Small intestine (tissue), 7 donors: ENCODE results near the gene KIAA0319L. TPM values are rescaled to one million over a fixed set of nuclear protein-coding genes. Genes with fewer than 3 reads are reported as not detected.

ENCODE experiments used
- DNase-seq, 2 donors: peaks; one replicate each; pipeline versions ENCODE4 v3.0.0 to v3.0.0-alpha.2; 2013
- FAIRE-seq: peaks from 2 replicates; lab custom pipeline; 2012; peaks lifted over from hg19 to GRCh38; lab: Jason Lieb, UNC
- H3K27ac ChIP-seq, 3 donors: one replicate each; pipeline ENCODE4 v1.5.1; 2013; ENCODE audit warnings: low read length in 2 of 3, mild to moderate bottlenecking in 2 of 3, control low read depth in 1 of 3, inconsistent platforms in 1 of 3, low read depth in 1 of 3, moderate library complexity in 1 of 3
- H3K27me3 ChIP-seq, 3 donors: one replicate each; pipeline ENCODE4 v1.6.1; 2013; ENCODE audit warnings: low read length in 3 of 3, inconsistent platforms in 1 of 3; ENCODE audit not compliant: control insufficient read depth in 3 of 3, insufficient read depth in 3 of 3
- H3K36me3 ChIP-seq, 3 donors: one replicate each; pipeline ENCODE4 v1.6.1; 2013; ENCODE audit warnings: low read length in 3 of 3, inconsistent platforms in 1 of 3, low read depth in 1 of 3, mild to moderate bottlenecking in 1 of 3, moderate library complexity in 1 of 3; ENCODE audit not compliant: control insufficient read depth in 3 of 3, insufficient read depth in 2 of 3
- H3K4me1 ChIP-seq, 3 donors: one replicate each; pipeline ENCODE4 v1.6.1; 2013; ENCODE audit warnings: low read length in 2 of 3, inconsistent platforms in 1 of 3, low read depth in 1 of 3, mild to moderate bottlenecking in 1 of 3, moderate library complexity in 1 of 3; ENCODE audit not compliant: control insufficient read depth in 3 of 3, insufficient read depth in 2 of 3
- H3K4me3 ChIP-seq, 3 donors: one replicate each; pipeline ENCODE4 v1.5.1; 2013; ENCODE audit warnings: low read length in 3 of 3, control low read depth in 1 of 3, inconsistent platforms in 1 of 3, low read depth in 1 of 3, mild to moderate bottlenecking in 1 of 3, moderate library complexity in 1 of 3
- H3K9me3 ChIP-seq, 2 donors: one replicate each; pipeline ENCODE4 v1.6.1; 2013; ENCODE audit warnings: low read depth in 1 of 2, low read length in 1 of 2; ENCODE audit not compliant: control insufficient read depth in 2 of 2, insufficient read depth in 1 of 2
- WGBS, 3 donors: extraction: QIAGEN DNeasy Blood & Tissue Kit; methylation state at CpG; one replicate each; pipeline ENCODE4 v1.1.7; 2013; 5-methylcytosine and 5-hydroxymethylcytosine counted together
- polyA plus RNA-seq, 4 donors: library from polyadenylated mRNA; stranded (reverse) in 3 of 4; unstranded in 1 of 4; fragments of 200-250 nt in 3 of 4; fragments of 120-200 nt in 1 of 4; gene quantifications; one replicate each; pipeline versions ENCODE4 v1.2.1 to v1.2.3, GENCODE V29; 2013
- donor health status: healthy with polysubstance abuse.
- donor health status: control.
- donor health status: control.
- donor health status: Bipolar disorder and iron deficiency.
- donor health status: healthy.

Gene KIAA0319L
- polyA plus RNA-seq, 4 donors = 14.1 to 66.4 (median 21.9) TPM

GRCh38 chr1:35433714-35434113 is 123.5 kb downstream of the KIAA0319L start:
- 94 to 100% (median 97%) methylated on average over 13 to 15 of the region's 15 CpGs for WGBS, 3 donors
- Histone ChIP-seq H3K27ac (no peak overlapping the region), H3K4me3 (no peak overlapping the region), H3K4me1 (no peaks in the 10 kb centered on the region), H3K36me3 (peaks cover 3 to 65% (median 13%) of the 10 kb centered on the region in 3 donors), H3K9me3 (no peaks in the 10 kb centered on the region), H3K27me3 (no peaks in the 10 kb centered on the region)
- FAIRE-seq = no peak
- no peak for DNase-seq

- Histone ChIP-seq H3K27ac (no peak overlapping the region), H3K36me3 (peaks cover 3 to 55% (median 11%) of the 10 kb centered on the region in 3 donors), H3K27me3 (no peaks in the 10 kb centered on the region), H3K9me3 (no peaks in the 10 kb centered on the region), H3K4me1 (no peaks in the 10 kb centered on the region), H3K4me3 (no peak overlapping the region)
- FAIRE-seq = no peak
- no peak for DNase-seq
- 95 to 97% (median 96%) methylated on average over 10 of the region's 10 CpGs for WGBS, 3 donors
Observed at GRCh38 chr1:35432231-35432630, 125.0 kb downstream of the KIAA0319L start.

- FAIRE-seq (no peak), DNase-seq (no peak)
- H3K36me3 ChIP-seq = peaks cover 3 to 47% (median 8%) of the 10 kb centered on the region in 3 donors
- H3K27ac ChIP-seq = no peak overlapping the region
- no peaks in the 10 kb centered on the region for H3K4me1 ChIP-seq
- no peaks in the 10 kb centered on the region for H3K9me3 ChIP-seq
- 77 to 81% (median 80%) methylated on average over 7 of the region's 7 CpGs for WGBS, 3 donors
- no peaks in the 10 kb centered on the region for H3K27me3 ChIP-seq
- H3K4me3 ChIP-seq = no peak overlapping the region
Observed at GRCh38 chr1:35431173-35431599, 126.0 kb downstream of the KIAA0319L start.

- Histone ChIP-seq H3K9me3 (no peaks in the 10 kb centered on the region), H3K4me3 (no peak overlapping the region), H3K27me3 (no peaks in the 10 kb centered on the region), H3K36me3 (peaks cover 3 to 43% (median 8%) of the 10 kb centered on the region in 3 donors), H3K27ac (no peak overlapping the region), H3K4me1 (no peaks in the 10 kb centered on the region)
- WGBS, 3 donors = 95 to 100% (median 95%) methylated on average over 4 of the region's 4 CpGs
- FAIRE-seq (no peak), DNase-seq (no peak)
Observed at GRCh38 chr1:35430762-35431161, 126.4 kb downstream of the KIAA0319L start.

GRCh38 chr1:35428360-35428759 is 128.8 kb downstream of the KIAA0319L start:
- no peak overlapping the region for H3K4me3 ChIP-seq
- FAIRE-seq (no peak), DNase-seq (peak; percentile 14 to 24)
- no peaks in the 10 kb centered on the region for H3K4me1 ChIP-seq
- no peak overlapping the region for H3K27ac ChIP-seq
- H3K36me3 ChIP-seq = peaks cover 0 to 24% (median 2%) of the 10 kb centered on the region in 3 donors
- 54 to 71% (median 60%) methylated on average over 7 of the region's 7 CpGs for WGBS, 3 donors
- no peaks in the 10 kb centered on the region for H3K27me3 ChIP-seq
- no peaks in the 10 kb centered on the region for H3K9me3 ChIP-seq

- no peak overlapping the region for H3K27ac ChIP-seq
- FAIRE-seq (no peak), DNase-seq (no peak)
- H3K36me3 ChIP-seq = peaks cover 0 to 14% (median 2%) of the 10 kb centered on the region in 3 donors
- no peaks in the 10 kb centered on the region for H3K9me3 ChIP-seq
- H3K4me3 ChIP-seq = no peak overlapping the region
- no peaks in the 10 kb centered on the region for H3K4me1 ChIP-seq
- WGBS, 3 donors = 67 to 96% (median 83%) methylated on average over 2 of the region's 2 CpGs
- no peaks in the 10 kb centered on the region for H3K27me3 ChIP-seq
Observed at GRCh38 chr1:35426097-35426586, 131.1 kb downstream of the KIAA0319L start.

GRCh38 chr1:35408925-35409324 is 148.3 kb downstream of the KIAA0319L start:
- DNase-seq (no peak), FAIRE-seq (no peak)
- WGBS, 3 donors = 97 to 99% (median 98%) methylated on average over 1 of the region's 1 CpG
- H3K27me3 ChIP-seq = no peaks in the 10 kb centered on the region
- no peaks in the 10 kb centered on the region for H3K9me3 ChIP-seq
- no peak overlapping the region for H3K27ac ChIP-seq
- no peaks in the 10 kb centered on the region for H3K4me1 ChIP-seq
- H3K36me3 ChIP-seq = peaks cover 5 to 21% (median 15%) of the 10 kb centered on the region in 3 donors
- no peak overlapping the region for H3K4me3 ChIP-seq

GRCh38 chr1:35407743-35408142 is 149.5 kb downstream of the KIAA0319L start:
- Histone ChIP-seq H3K36me3 (peaks cover 5 to 25% (median 15%) of the 10 kb centered on the region in 3 donors), H3K9me3 (no peaks in the 10 kb centered on the region), H3K4me1 (no peaks in the 10 kb centered on the region), H3K27ac (no peak overlapping the region), H3K4me3 (no peak overlapping the region), H3K27me3 (no peaks in the 10 kb centered on the region)
- no peak for DNase-seq
- FAIRE-seq = no peak
- 88 to 96% (median 94%) methylated on average over 4 of the region's 4 CpGs for WGBS, 3 donors

- no peak for FAIRE-seq
- no peak for DNase-seq
- peaks cover 0 to 3% of the 10 kb centered on the region in 2 donors for H3K9me3 ChIP-seq
Observed at GRCh38 chr1:35406103-35406502, 151.1 kb downstream of the KIAA0319L start.

More at GRCh38 chr1:35406103-35406502, 151.1 kb downstream of the KIAA0319L start:
- Histone ChIP-seq H3K4me3 (no peak overlapping the region), H3K27ac (no peak overlapping the region), H3K4me1 (no peaks in the 10 kb centered on the region), H3K36me3 (peaks cover 5 to 29% (median 17%) of the 10 kb centered on the region in 3 donors), H3K27me3 (no peaks in the 10 kb centered on the region)
